SK-N-MC (cell line): ENCODE data around the gene FKRP.

ENCODE experiments used
- DNase-seq: peaks from one replicate; pipeline ENCODE4 v3.0.0-alpha.2; 2011; ENCODE audit warnings: low read depth, low spot score
- H3K27ac ChIP-seq: fragments of 200-600 bp; sonication (generic); 2 replicates; pipeline ENCODE4 v1.5.1; 2016; ENCODE audit warnings: mixed run types
- H3K36me3 ChIP-seq: fragments of 200-600 bp; sonication (generic); 2 replicates; pipeline ENCODE4 v1.6.1; 2017; ENCODE audit warnings: antibody characterized with exemption, low read length, mixed read lengths; ENCODE audit not compliant: insufficient read depth
- H3K4me3 ChIP-seq: fragments of 200-600 bp; sonication (generic); 2 replicates; pipeline ENCODE4 v1.5.1; 2016
- H3K9ac ChIP-seq: fragments of 200-600 bp; sonication (generic); 2 replicates; pipeline ENCODE4 v1.8.0; 2017; ENCODE audit warnings: mixed run types, mixed read lengths; ENCODE audit not compliant: insufficient read length
- H3K9me3 ChIP-seq: fragments of 200-600 bp; sonication (generic); 2 replicates; pipeline ENCODE4 v1.6.1; 2017; ENCODE audit warnings: low read depth, mild to moderate bottlenecking, antibody characterized with exemption, low read length, moderate library complexity, mixed read lengths
- EZH2 ChIP-seq: fragments of 200-600 bp; sonication (generic); IDR thresholded peaks from one replicate; pipeline ENCODE4 v1.6.1; 2017; ENCODE audit warnings: antibody characterized with exemption
- FOXP2 ChIP-seq: optimal IDR thresholded peaks from 2 replicates; pipeline ENCODE3; 2011; ENCODE audit warnings: mild to moderate bottlenecking, moderate library complexity; ENCODE audit not compliant: insufficient read depth; ENCODE audit errors: extremely low read length, control extremely low read depth
- POLR2AphosphoS5 ChIP-seq: IDR thresholded peaks from 2 replicates; pipeline ENCODE4 v1.6.1; 2012; ENCODE audit warnings: mild to moderate bottlenecking, low read depth, low read length, borderline replicate concordance

The FKRP gene

GRCh38 chr19:46784262-46785053, 38.6 kb downstream of the FKRP start:
- Histone ChIP-seq H3K4me3 (peak overlapping the region; percentile 97), H3K9ac (peak overlapping the region; percentile 91), H3K9me3 (no peaks in the 10 kb centered on the region), H3K27ac (peak overlapping the region; percentile 95), H3K36me3 (peaks cover 65% of the 10 kb centered on the region)
- TF ChIP-seq POLR2AphosphoS5, result peak; percentile 53
- no peak for TF ChIP-seq EZH2
- peak; percentile 80 for TF ChIP-seq FOXP2
- peak; percentile 78 for DNase-seq

GRCh38 chr19:46785054-46785979, 39.5 kb downstream of the FKRP start:
- no peak for DNase-seq
- Histone ChIP-seq H3K27ac (peak overlapping the region; percentile 95), H3K4me3 (peak overlapping the region; percentile 97), H3K9ac (peak overlapping the region; percentile 99), H3K9me3 (no peaks in the 10 kb centered on the region), H3K36me3 (peaks cover 57% of the 10 kb centered on the region)
- TF ChIP-seq FOXP2 (no peak), POLR2AphosphoS5 (no peak), EZH2 (no peak)

- Histone ChIP-seq H3K36me3 (peaks cover 52% of the 10 kb centered on the region), H3K4me3 (peak overlapping the region; percentile 97), H3K9me3 (no peaks in the 10 kb centered on the region), H3K27ac (peak overlapping the region; percentile 95), H3K9ac (peak overlapping the region; percentile 99)
- no peak for DNase-seq
- TF ChIP-seq EZH2 (no peak), POLR2AphosphoS5 (no peak), FOXP2 (no peak)
Observed at GRCh38 chr19:46785980-46786235, 40.1 kb downstream of the FKRP start.

- H3K27ac ChIP-seq, result peak overlapping the region; percentile 95
- no peak for DNase-seq
- TF ChIP-seq POLR2AphosphoS5 (peak; percentile 32), FOXP2 (no peak), EZH2 (no peak)
- peak overlapping the region; percentile 97 for H3K4me3 ChIP-seq
- peaks cover 46% of the 10 kb centered on the region for H3K36me3 ChIP-seq
- no peaks in the 10 kb centered on the region for H3K9me3 ChIP-seq
- peak overlapping the region; percentile 99 for H3K9ac ChIP-seq
Observed at GRCh38 chr19:46786236-46787039, 40.6 kb downstream of the FKRP start.

GRCh38 chr19:46787040-46787330, 41.1 kb downstream of the FKRP start:
- peak overlapping the region; percentile 99 for H3K9ac ChIP-seq
- no peak for TF ChIP-seq EZH2
- TF ChIP-seq POLR2AphosphoS5, result no peak
- TF ChIP-seq FOXP2, result no peak
- H3K4me3 ChIP-seq, result peak overlapping the region; percentile 97
- peak overlapping the region; percentile 95 for H3K27ac ChIP-seq
- DNase-seq, result no peak
- H3K9me3 ChIP-seq, result no peaks in the 10 kb centered on the region
- H3K36me3 ChIP-seq, result peaks cover 41% of the 10 kb centered on the region

- peak overlapping the region; percentile 99 for H3K9ac ChIP-seq
- H3K27ac ChIP-seq, result peak overlapping the region; percentile 95
- DNase-seq, result no peak
- H3K36me3 ChIP-seq, result peaks cover 35% of the 10 kb centered on the region
- H3K9me3 ChIP-seq, result no peaks in the 10 kb centered on the region
- TF ChIP-seq FOXP2 (peak; percentile 29), POLR2AphosphoS5 (peak; percentile 41; the same call in 1 of the 2 replicates), EZH2 (no peak)
- peak overlapping the region; percentile 97 for H3K4me3 ChIP-seq
Observed at GRCh38 chr19:46787331-46788261, 41.7 kb downstream of the FKRP start.

GRCh38 chr19:46788262-46788967, 42.6 kb downstream of the FKRP start, which contains the start of gene SLC1A5:
SLC1A5 (minus strand) TSS chr19:46788594; CDS start chr19:46787965, 629 bp downstream.
- TF ChIP-seq FOXP2, result no peak
- TF ChIP-seq POLR2AphosphoS5, result peak; percentile 100
- DNase-seq, result peak; percentile 90
- peak within 1 kb of the TSS; percentile 95 for H3K27ac ChIP-seq

More at GRCh38 chr19:46788262-46788967, 42.6 kb downstream of the FKRP start, which contains the start of gene SLC1A5:
- H3K4me3 ChIP-seq, result peak within 1 kb of the TSS; percentile 97
- H3K9ac ChIP-seq, result peak within 1 kb of the TSS; percentile 99
- H3K9me3 ChIP-seq, result no peaks in the 10 kb centered on the region
- H3K36me3 ChIP-seq, result peaks cover 27% of the 10 kb centered on the region
